Adrenal gland (tissue), 12 donors: Measurements from ENCODE around the gene SLC43A1. TPM values are rescaled to one million over a fixed set of nuclear protein-coding genes. Genes with fewer than 3 reads are reported as not detected.

Source experiments
- DNase-seq, 7 donors: peaks; one replicate each; pipeline ENCODE4 v3.0.0-alpha.2; 2019 to 2020
- H3K27ac ChIP-seq, 5 donors: fragments of 200-600 bp; sonication (generic) in 4 of 5; 1 replicate in 3 of 5; 2 replicates in 2 of 5; pipeline versions ENCODE4 v1.5.1 to v1.8.0; 2016 to 2020; ENCODE audit warnings: mild to moderate bottlenecking in 1 of 5
- H3K27me3 ChIP-seq: fragments of 200-600 bp; 2 replicates; pipeline ENCODE4 v1.8.0; 2021
- H3K36me3 ChIP-seq, 2 donors: fragments of 200-600 bp; replicated peaks in 1 of 2; 1 replicate in 1 of 2; 2 replicates in 1 of 2; pipeline versions ENCODE4 v1.5.1 to v1.8.0; 2018 to 2022
- H3K4me1 ChIP-seq, 2 donors: fragments of 200-600 bp; replicated peaks in 1 of 2; 1 replicate in 1 of 2; 2 replicates in 1 of 2; pipeline versions ENCODE4 v1.5.1 to v1.8.0; 2018 to 2021
- H3K4me3 ChIP-seq, 4 donors: fragments of 200-600 bp; sonication (generic) in 3 of 4; one replicate each; pipeline ENCODE4 v1.5.1; 2016 to 2018
- H3K9me3 ChIP-seq, 3 donors: fragments of 200-600 bp; sonication (generic) in 1 of 3; replicated peaks in 1 of 3; 1 replicate in 2 of 3; 2 replicates in 1 of 3; pipeline versions ENCODE4 v1.5.1 to v1.8.0; 2016 to 2021
- CTCF ChIP-seq, 6 experiments: fragments of 450-650 bp in 4 of 6; fragments of 200-600 bp in 2 of 6; sonication (generic) in 1 of 6; IDR thresholded peaks; 1 replicate in 5 of 6; 2 replicates in 1 of 6; pipeline versions ENCODE4 v1.5.1 to v1.8.0; 2016 to 2021; ENCODE audit warnings: antibody characterized with exemption in 6 of 6, mild to moderate bottlenecking in 2 of 6, moderate library complexity in 1 of 6
- POLR2A ChIP-seq, 2 donors: fragments of 450-650 bp; IDR thresholded peaks; one replicate each; pipeline ENCODE4 v1.6.1; 2017; ENCODE audit warnings: antibody characterized with exemption in 2 of 2, mild to moderate bottlenecking in 2 of 2, moderate library complexity in 1 of 2
- WGBS, 4 donors: extraction: QIAGEN DNeasy Blood & Tissue Kit in 2 of 4; methylation state at CpG; one replicate each; pipeline versions ENCODE4 v1.1.5 to v1.1.7; 2013 to 2017; 5-methylcytosine and 5-hydroxymethylcytosine counted together
- intact Hi-C, 2 donors: fragments of 100-400 bp; cut with DNase I; formaldehyde crosslinking; loops; one replicate each; pipeline versions ENCODE4 v1.14.1 to v1.15.0; 2022 to 2023
- polyA plus RNA-seq, 3 donors: library from polyadenylated mRNA; stranded (reverse); fragments of 200-250 nt in 2 of 3; fragments of 350-450 nt in 1 of 3; fragmentation: Illumina TruSeq in 1 of 3; extraction: RNeasy Lipid Tissue Mini Kit (QIAGEN cat#74804) in 1 of 3; gene quantifications; one replicate each; pipeline ENCODE4 v1.2.3, GENCODE V29; 2013 to 2014
- small RNA-seq, 2 donors: library from RNA; depleted of rRNA; stranded (forward); fragments of <200 nt; gene quantifications; one replicate each; pipeline ENCODE3, GENCODE V24; 2016
- total RNA-seq, 9 donors: library from RNA; depleted of rRNA in 4 of 9; stranded (reverse); fragments of >200 nt in 4 of 9; fragments of 120-200 nt in 1 of 9; fragmentation: NEBNext Ultra II Directional in 1 of 9; extraction: Animal tissue kit (Norgen Biotek cat#: 25700) in 1 of 9; gene quantifications; one replicate each; pipeline versions ENCODE4 v1.1.0 to v1.2.4, GENCODE V29; 2013 to 2023
- donor health status: healthy with polysubstance abuse.
- donor health status: Bipolar disorder and iron deficiency.
- donor health status: DM: yes; HTN: yes; CAD: no.
- donor health status: DM: no; HTN: no; CAD: no.
- donor health status: DM: no; HTN: no; CAD: no.
- donor health status: DM: yes; HTN: yes; CAD: no.

Gene SLC43A1
- total and polyA plus RNA-seq, 12 donors = 3.8 to 32.3 (median 22.9) TPM

GRCh38 chr11:57434640-57435546 is 80.6 kb downstream of the SLC43A1 start:
- TF ChIP-seq CTCF (IDR thresholded peaks at IDR 0.05) = no peak
- TF ChIP-seq POLR2A (IDR thresholded peaks at IDR 0.05) = no peak
- no peak overlapping the region for H3K4me3 ChIP-seq
- peak overlapping the region in 1 of 5 donors; percentile 34 for H3K27ac ChIP-seq
- peaks cover 0 to 13% of the 10 kb centered on the region in 2 donors for H3K4me1 ChIP-seq
- H3K27me3 ChIP-seq = no peaks in the 10 kb centered on the region
- DNase-seq = peak in 3 of 7 donors; percentile 34 to 56 (median 36)
- intact Hi-C loops = no loop called here
- H3K36me3 ChIP-seq = no peaks in the 10 kb centered on the region
- WGBS, 4 donors = 72 to 77% (median 74%) methylated on average over 15 of the region's 15 CpGs
- H3K9me3 ChIP-seq = no peaks in the 10 kb centered on the region

Small RNA genes within 50 kb of the gene (small RNA-seq; reads per million reads assigned to genes)
- gene RN7SL605P = 0 reads per million in 2 donors
- gene RNA5SP341 = 0 reads per million in 2 donors

Other genes starting within 250 kb of the SLC43A1 start
- gene TNKS1BP1, start 190.8 kb downstream of the SLC43A1 start, total RNA-seq = 100 to 1,000 TPM in 7 of 9 donors, 10 to 100 TPM in 2; 24.5 to 203 (median 136) TPM
- 100 to 1,000 TPM; 113 to 338 (median 209) TPM for gene TNKS1BP1, start 190.8 kb downstream of the SLC43A1 start, polyA plus RNA-seq
- 10 to 100 TPM; 37.4 to 68.3 (median 59.0) TPM for gene SSRP1, start 179.8 kb downstream of the SLC43A1 start, total RNA-seq
- 100 to 1,000 TPM in 1 of 3 donors, 10 to 100 TPM in 2; 25.3 to 106 (median 31.0) TPM for gene SSRP1, start 179.8 kb downstream of the SLC43A1 start, polyA plus RNA-seq
- gene P2RX3, start 177.3 kb downstream of the SLC43A1 start, total RNA-seq = 1 to 10 TPM in 4 of 9 donors, under 1 TPM in 4, not detected in 1; 0.11 to 2.5 (median 0.97) TPM
- gene P2RX3, start 177.3 kb downstream of the SLC43A1 start, polyA plus RNA-seq = under 1 TPM in 2 of 3 donors, not detected in 1; 0.13 to 0.66 TPM
- gene PRG3, start 134.6 kb downstream of the SLC43A1 start, total RNA-seq = not detected
- gene PRG3, start 134.6 kb downstream of the SLC43A1 start, polyA plus RNA-seq = not detected
- gene PRG2, start 125.1 kb downstream of the SLC43A1 start, total RNA-seq = under 1 TPM in 2 of 9 donors, not detected in 7; 0.27 to 0.28 TPM
- under 1 TPM in 2 of 3 donors, not detected in 1; 0.24 to 0.97 TPM for gene PRG2, start 125.1 kb downstream of the SLC43A1 start, polyA plus RNA-seq
- gene SLC43A3, start 88.6 kb downstream of the SLC43A1 start, total RNA-seq = 10 to 100 TPM; 14.0 to 72.7 (median 31.4) TPM
- 10 to 100 TPM; 20.7 to 36.1 (median 23.2) TPM for gene SLC43A3, start 88.6 kb downstream of the SLC43A1 start, polyA plus RNA-seq
- gene RTN4RL2, start 55.2 kb downstream of the SLC43A1 start, total RNA-seq = 1 to 10 TPM in 3 of 9 donors, under 1 TPM in 4, not detected in 2; 0.24 to 2.1 (median 0.71) TPM
- 1 to 10 TPM in 1 of 3 donors, under 1 TPM in 1, not detected in 1; 0.56 to 1.0 TPM for gene RTN4RL2, start 55.2 kb downstream of the SLC43A1 start, polyA plus RNA-seq
- gene TIMM10, start 15.1 kb upstream of the SLC43A1 start, total RNA-seq = 10 to 100 TPM; 35.6 to 89.0 (median 54.0) TPM
- gene TIMM10, start 15.1 kb upstream of the SLC43A1 start, polyA plus RNA-seq = 10 to 100 TPM; 23.9 to 72.5 (median 48.8) TPM
- under 1 TPM in 1 of 9 donors, not detected in 8; 0.30 TPM for gene SMTNL1, start 21.9 kb upstream of the SLC43A1 start, total RNA-seq
- not detected for gene SMTNL1, start 21.9 kb upstream of the SLC43A1 start, polyA plus RNA-seq
- gene UBE2L6, start 52.0 kb upstream of the SLC43A1 start, total RNA-seq = 100 to 1,000 TPM in 2 of 9 donors, 10 to 100 TPM in 7; 34.4 to 108 (median 82.8) TPM
- gene UBE2L6, start 52.0 kb upstream of the SLC43A1 start, polyA plus RNA-seq = 10 to 100 TPM; 38.0 to 89.4 (median 38.2) TPM
- gene SERPING1, start 82.0 kb upstream of the SLC43A1 start, total RNA-seq = 100 to 1,000 TPM in 7 of 9 donors, 10 to 100 TPM in 1, 1 to 10 TPM in 1; 7.0 to 423 (median 140) TPM
- 100 to 1,000 TPM; 157 to 353 (median 220) TPM for gene SERPING1, start 82.0 kb upstream of the SLC43A1 start, polyA plus RNA-seq
- gene YPEL4, start 134.2 kb upstream of the SLC43A1 start, total RNA-seq = 1 to 10 TPM in 6 of 9 donors, under 1 TPM in 3; 0.18 to 4.4 (median 1.7) TPM
- 10 to 100 TPM in 1 of 3 donors, 1 to 10 TPM in 2; 1.6 to 15.7 (median 5.2) TPM for gene YPEL4, start 134.2 kb upstream of the SLC43A1 start, polyA plus RNA-seq
- gene CLP1, start 142.1 kb upstream of the SLC43A1 start, total RNA-seq = 10 to 100 TPM in 8 of 9 donors, 1 to 10 TPM in 1; 6.8 to 21.1 (median 12.2) TPM
- gene CLP1, start 142.1 kb upstream of the SLC43A1 start, polyA plus RNA-seq = 10 to 100 TPM in 1 of 3 donors, 1 to 10 TPM in 2; 5.5 to 10.3 (median 6.5) TPM
- 100 to 1,000 TPM in 1 of 9 donors, 10 to 100 TPM in 8; 22.6 to 111 (median 46.5) TPM for gene ZDHHC5, start 152.4 kb upstream of the SLC43A1 start, total RNA-seq
- gene ZDHHC5, start 152.4 kb upstream of the SLC43A1 start, polyA plus RNA-seq = 10 to 100 TPM; 28.2 to 69.4 (median 34.9) TPM
- 10 to 100 TPM; 16.6 to 33.3 (median 22.6) TPM for gene MED19, start 196.5 kb upstream of the SLC43A1 start, total RNA-seq
- 10 to 100 TPM; 13.7 to 35.7 (median 13.7) TPM for gene MED19, start 196.5 kb upstream of the SLC43A1 start, polyA plus RNA-seq
- gene TMX2, start 196.9 kb upstream of the SLC43A1 start, total RNA-seq = 100 to 1,000 TPM in 2 of 9 donors, 10 to 100 TPM in 7; 63.0 to 180 (median 93.0) TPM
- 100 to 1,000 TPM in 1 of 3 donors, 10 to 100 TPM in 2; 47.0 to 210 (median 57.4) TPM for gene TMX2, start 196.9 kb upstream of the SLC43A1 start, polyA plus RNA-seq
- gene SELENOH, start 225.8 kb upstream of the SLC43A1 start, total RNA-seq = 100 to 1,000 TPM; 145 to 327 (median 239) TPM
- gene SELENOH, start 225.8 kb upstream of the SLC43A1 start, polyA plus RNA-seq = 100 to 1,000 TPM in 2 of 3 donors, 10 to 100 TPM in 1; 33.8 to 150 (median 131) TPM
- gene BTBD18, start 236.1 kb upstream of the SLC43A1 start, total RNA-seq = not detected
- not detected for gene BTBD18, start 236.1 kb upstream of the SLC43A1 start, polyA plus RNA-seq
- gene CTNND1, start 246.1 kb upstream of the SLC43A1 start, total RNA-seq = 100 to 1,000 TPM in 8 of 9 donors, 10 to 100 TPM in 1; 90.8 to 152 (median 109) TPM
- gene CTNND1, start 246.1 kb upstream of the SLC43A1 start, polyA plus RNA-seq = 10 to 100 TPM; 26.3 to 80.2 (median 31.2) TPM